HG03439 (cell line): ENCODE results near the gene KLHL8.
"Not testable (repeated sequence)": the region's sequence is repeated elsewhere in the genome, so short reads cannot be mapped to it uniquely, and the experiment has no call there.

Experiments
- ATAC-seq: cut with Tn5 transposase; IDR thresholded peaks from one replicate; pipeline ENCODE4 v1.9.1; 2021; ENCODE audit warnings: mild to moderate bottlenecking, moderate library complexity; ENCODE audit not compliant: unreplicated experiment

KLHL8 gene

DNA sequence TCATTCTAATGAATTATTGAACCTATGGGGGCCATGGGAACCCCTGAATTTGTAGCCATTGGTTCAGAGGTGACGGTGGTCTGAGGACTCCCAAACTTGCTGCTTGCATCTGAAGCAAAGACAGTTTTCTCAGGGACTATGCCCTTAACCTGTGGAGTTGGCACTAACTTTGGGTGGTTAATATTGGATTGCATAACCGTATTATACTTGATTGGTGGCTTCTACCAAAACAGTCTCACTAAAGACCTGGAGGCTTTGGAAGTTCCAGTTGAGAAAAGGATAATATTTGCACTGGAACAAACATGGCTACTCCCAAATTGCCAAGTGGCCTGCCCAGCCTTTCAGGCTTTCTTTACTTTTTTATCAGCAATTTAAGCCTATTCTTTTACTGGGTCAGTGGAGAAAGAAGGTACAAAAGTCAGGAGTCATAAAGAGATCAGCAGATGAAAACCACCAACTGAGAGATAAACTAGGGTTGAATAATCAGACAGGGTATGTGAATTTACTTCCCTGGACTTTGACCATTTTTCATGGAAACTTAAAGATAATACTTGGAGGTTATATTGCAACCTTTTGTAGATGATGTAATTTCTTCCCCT, 7.9 kb upstream of the KLHL8 start:
- ATAC-seq: no peak

DNA sequence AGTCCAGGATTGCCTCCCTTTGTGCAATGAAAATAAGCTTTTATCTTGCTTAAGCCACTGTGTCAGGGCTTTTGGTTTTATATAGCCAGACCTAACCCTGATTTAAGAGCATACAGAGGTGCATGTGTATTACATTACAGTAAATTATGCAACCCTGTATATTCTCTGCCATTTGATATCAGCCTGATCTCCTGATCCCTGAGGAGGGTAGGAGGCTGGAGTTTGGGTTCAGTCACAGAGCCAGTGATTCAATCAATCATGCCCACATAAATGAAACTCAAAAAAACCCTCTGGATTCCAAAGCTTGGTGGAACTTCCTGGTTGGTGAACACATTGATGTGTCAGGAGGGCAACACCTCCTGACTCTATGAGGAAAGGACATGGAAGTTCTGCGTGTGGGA, 7.3 kb upstream of the KLHL8 start:
- ATAC-seq: no peak

DNA sequence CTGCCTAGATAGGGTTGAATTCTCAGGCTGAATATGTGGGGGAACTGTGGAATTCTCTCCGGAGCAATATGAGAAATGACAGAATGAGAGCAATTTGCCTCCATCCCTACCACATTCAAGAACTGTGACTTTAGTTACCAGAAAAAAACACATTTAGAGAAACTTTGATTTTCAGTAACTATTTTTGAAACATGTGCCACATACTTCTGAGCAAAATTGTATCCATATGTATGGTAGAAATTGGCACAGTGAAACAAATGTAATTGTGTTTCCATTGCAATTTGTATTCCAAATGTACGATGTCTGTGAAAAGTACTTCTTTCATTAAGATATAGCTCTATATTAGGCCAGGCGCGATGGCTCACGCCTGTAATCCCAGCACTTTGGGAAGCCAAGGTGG, 5.5 kb upstream of the KLHL8 start:
- ATAC-seq: no peak

DNA sequence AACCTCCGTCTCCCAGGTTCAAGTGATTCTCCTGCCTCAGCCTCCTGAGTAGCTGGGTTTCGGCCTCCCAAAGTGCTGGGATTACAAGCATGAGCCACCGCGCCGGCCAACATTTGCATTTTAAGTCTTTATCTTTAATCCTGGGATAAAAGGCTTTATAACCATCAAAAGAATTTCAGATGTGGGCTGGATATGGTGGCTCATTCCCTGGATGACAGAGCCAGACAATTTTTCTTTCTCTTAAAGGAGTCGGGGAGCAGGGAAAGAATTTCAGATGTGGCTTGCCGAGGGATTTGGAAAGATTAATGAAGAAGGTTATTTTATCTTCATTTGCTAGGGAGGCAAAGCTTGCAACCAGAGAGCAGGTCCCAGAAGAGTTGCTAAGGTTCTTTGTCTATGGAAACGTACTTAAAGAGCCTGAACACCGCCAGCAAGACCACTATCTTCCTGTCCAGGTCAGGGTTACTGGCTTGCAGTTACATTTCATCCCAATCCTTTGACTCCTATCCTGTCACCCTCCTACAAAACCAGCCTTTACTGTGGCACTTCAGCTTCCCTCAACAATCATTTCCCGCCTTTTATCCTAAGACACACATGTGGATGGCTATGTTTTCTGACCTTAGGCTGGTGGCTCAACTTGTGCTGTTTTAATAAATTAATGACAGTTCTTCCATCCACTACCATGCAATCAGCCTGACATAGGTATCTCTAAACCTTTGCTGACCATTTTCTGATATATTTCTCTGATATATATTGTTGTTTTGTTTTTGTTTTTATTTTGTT, 3.9 kb upstream of the KLHL8 start:
- no peak for ATAC-seq

DNA sequence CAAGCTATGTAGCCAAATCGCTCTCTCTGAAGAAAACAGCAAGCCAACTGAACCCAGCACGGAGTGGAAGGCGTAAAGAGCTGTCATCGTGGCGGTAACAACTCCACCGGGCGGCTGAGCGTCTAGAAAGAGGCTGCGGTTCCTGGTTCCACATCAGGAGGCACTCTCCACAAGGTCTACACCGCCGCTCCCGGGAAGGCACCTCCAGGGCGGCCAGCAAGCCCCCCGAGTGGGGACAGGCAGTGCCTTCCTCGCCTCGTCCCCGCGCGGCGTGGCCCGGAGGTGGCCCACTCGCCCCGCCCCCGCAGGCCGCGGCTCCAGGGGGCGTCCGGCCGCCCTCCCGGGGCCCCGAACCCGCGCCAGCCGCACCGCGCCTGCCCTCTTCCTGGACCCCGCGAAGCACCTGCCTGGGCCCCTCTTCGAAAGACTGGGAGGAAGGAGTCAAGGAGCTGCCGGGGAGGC, 755 bp downstream of the KLHL8 start:
- ATAC-seq: peak; percentile 42

DNA sequence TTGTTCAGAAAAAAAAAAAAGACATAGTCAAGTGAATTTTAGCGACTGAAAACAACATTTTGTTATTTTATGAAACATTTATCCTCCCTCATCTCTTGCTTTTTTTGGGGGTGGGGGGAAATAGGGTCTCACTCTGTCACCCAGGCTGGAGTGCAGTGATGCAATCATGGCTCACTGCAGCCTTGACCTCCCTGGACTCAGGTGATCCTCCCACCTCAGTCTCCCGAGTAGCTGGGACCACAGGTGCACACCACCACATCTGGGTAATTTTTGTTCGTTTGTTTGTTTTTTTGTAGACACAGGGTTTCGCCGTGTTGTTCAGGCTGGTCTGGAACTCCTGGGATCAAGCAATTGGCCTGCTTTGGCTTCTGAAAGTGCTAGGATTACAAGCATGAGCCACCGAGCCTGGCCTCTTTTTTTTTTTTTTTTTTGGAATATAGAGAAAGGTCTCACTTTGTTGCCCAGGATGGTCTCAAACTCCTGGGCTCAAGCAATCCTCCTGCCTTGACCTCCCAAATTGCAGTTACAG, 3.1 kb downstream of the KLHL8 start:
- ATAC-seq: not testable (repeated sequence)

DNA sequence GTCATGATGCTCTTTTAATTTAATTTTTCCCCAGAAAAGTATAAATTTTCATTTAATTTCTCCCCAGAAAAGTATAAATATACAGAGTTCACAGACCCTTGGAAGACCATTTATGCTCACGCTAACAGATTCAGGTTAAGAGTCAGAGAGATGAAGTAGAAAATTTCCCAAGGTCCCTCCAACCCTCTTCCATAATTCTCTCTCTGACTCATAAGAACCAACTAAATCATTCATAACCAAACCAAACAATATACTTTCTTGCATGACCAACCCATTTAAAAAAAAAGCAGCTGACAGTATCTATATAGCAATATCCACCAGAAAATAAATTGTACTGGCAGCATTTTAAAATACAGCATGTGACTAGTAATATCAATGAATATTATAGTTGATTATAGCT, 3.9 kb downstream of the KLHL8 start:
- no peak for ATAC-seq

DNA sequence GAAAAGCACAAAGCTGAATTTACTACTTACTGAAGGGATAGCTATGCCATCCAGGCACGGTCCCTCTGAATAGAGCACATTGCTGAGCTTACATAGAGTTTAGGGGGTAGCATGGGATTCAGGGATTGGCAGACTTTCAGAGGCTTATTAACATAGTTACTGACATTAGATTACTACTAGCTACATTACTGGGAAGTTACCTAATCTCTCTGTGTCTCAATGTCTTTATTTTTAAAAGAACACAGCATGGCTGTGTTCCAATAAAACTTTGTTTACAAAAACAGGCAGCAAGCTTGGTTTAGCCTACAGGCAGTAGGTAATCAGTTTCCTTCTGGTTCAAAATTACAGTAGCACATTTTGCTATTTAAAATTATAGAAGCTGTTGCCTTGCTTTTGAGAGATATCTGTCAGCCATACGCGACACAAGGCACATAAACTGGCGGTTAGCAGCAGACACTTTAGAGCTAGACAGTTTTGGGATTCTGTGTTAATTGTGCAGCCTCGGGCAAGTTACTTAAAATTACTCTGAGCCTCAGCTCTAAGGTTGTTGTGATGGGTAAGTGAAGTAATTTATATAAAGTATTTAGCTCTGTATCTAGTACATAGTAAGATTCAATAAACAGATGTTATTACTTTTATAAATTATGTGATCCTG, 6.9 kb downstream of the KLHL8 start:
- ATAC-seq: no peak

DNA sequence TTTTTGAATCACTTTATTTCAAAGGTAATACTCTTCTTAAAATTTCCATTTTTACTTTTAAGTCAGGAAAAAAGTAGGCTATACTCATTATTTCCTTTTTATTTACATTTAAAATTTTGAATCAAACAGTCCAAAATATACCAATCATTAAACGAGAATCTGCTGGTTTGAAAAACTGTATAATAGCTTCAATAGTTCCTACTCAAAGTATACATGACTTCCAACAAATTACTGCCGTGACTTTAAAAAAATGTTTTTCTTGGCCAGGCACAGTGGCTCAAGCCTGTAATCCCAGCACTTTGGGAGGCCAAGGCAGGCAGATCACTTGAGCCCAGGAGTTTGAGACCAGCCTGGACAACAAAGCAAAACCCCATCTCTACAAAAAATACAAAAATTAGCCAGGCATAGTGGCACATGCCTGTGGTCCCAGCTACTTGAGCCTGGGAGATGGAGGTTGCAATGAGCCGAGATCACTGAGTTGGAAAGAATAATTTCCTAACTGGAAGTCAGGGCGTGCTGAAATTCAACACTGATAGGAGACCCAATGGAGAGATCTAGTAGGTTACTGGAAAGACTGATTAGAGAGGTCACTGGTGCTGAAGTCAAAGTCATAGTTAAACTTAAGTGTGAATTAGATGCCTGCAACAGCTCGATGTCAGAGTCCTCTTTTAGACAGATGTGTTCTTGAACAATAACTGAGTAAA, 9.0 kb downstream of the KLHL8 start:
- ATAC-seq: no peak

DNA sequence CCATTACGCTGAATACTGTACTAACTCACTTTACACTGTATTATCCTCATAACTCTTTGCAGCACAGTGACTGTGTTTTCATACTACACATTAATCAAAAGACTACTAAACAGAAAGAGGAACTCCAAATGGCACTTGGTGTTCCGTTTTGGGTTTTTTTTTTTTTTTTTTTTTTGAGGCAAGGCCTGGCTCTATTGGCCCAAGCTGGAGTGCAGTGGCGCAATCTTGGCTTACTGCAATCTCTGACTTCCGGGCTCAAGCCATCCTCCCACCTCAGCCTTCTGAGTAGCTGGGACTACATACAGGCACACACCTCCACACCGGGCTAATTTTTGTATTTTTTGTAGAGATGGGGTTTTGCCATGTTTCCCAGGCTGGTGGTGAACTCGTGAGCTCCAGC, 10.7 kb downstream of the KLHL8 start:
- ATAC-seq: no peak

DNA sequence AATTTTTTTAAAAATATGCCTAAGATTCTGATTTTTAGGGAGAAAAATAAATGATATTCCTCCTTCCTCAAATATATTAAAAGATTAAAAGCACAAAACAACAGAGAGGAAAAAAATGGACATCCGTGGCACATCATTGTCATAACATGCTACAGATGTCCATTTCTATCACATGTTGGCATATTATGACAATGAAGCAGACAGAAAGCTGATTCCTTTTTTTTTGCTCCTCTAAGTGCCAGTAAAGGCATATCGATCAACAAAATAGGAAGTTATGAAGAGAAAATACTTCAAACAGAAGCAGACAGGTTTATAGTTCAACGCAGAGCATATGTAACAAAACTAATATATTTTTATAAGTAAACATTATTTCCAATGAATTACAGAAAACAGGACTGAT, 11.2 kb downstream of the KLHL8 start:
- ATAC-seq: no peak

DNA sequence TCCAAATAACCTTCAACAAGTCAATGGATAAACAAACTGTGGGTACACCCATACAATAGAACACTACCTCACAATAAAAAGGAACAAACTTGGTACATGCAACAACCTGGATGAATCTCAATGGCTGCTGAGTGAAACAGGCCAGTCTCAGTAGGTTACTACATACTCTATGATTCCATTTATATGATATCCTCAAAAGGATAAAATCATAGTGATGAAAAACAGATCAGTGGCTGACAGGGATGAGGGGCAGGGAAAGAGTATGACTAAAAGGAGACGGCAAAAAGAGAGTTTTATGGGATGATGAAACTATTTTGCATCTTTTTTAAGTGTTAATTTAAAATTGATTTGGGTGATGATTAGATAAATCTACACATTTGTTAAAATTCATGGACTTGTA, 15.9 kb downstream of the KLHL8 start:
- ATAC-seq: no peak

DNA sequence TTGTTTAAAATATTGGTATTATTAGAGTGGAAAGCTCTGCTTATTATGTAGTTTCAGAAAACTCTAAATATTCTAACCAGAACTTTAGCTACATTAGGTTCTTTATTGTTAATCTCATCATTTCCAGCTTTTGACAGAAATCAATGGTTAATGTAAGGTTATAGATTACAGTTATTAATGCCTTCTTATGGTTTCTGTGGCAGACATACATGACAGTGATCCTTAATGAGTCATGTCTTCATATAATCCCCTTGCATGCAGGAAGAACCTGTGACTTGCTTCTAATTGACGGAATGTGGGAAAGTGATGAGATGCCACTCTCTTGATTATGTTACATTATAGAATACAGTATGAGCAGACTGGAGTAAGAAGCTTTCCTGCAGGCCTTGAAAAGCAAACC, 23.5 kb downstream of the KLHL8 start:
- no peak for ATAC-seq

DNA sequence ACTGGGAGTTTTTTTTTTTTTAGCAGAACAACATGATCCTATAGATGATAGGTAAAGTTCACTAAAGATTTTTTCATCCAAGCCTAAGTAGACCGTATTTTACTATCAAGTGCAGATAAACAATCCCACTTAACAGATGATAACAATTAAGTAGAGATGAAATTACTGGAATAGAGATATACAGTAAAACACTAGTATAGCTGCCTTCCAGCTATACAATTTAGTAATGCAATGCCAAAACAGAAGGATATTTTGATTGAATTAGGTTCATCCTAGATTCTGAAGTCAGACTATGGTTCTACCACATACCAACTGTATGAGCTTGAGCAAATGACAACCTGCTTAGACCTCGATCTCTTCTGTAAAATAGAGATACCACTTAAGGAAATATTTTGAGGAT, 24.3 kb downstream of the KLHL8 start:
- ATAC-seq: no peak

DNA sequence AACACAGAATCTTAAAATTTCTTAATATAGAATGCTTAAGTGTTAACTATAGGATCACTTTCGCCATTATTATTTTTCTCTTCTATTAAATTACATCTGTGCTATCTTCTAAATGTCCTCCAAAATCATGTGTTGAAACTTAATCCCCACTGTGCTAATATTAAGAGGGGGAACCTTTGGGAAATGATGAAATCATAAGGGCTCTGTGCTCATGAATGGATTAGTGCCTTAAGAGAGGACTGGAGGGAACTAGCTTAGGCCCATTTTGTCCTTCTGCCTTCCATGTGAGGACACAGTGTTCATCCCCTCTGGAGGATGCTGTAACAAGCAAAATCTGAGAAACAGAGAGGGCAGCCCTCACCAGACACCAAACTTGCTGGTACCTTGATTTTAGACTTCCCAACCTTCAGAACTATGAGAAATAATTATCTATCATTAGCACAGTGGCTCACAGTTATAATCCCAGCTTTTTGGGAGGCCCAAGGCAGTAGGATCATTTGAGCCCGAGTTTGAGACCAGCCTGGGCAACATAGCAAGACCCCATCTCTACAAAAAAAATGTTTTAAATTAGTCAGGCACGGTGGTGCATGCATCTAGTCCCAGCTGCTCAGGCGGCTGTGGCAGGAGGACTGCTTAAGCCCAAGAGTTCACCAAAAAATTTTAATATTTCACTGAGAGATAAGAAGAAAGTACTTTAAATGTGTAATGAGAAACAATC, 26.3 kb downstream of the KLHL8 start:
- ATAC-seq: no peak

DNA sequence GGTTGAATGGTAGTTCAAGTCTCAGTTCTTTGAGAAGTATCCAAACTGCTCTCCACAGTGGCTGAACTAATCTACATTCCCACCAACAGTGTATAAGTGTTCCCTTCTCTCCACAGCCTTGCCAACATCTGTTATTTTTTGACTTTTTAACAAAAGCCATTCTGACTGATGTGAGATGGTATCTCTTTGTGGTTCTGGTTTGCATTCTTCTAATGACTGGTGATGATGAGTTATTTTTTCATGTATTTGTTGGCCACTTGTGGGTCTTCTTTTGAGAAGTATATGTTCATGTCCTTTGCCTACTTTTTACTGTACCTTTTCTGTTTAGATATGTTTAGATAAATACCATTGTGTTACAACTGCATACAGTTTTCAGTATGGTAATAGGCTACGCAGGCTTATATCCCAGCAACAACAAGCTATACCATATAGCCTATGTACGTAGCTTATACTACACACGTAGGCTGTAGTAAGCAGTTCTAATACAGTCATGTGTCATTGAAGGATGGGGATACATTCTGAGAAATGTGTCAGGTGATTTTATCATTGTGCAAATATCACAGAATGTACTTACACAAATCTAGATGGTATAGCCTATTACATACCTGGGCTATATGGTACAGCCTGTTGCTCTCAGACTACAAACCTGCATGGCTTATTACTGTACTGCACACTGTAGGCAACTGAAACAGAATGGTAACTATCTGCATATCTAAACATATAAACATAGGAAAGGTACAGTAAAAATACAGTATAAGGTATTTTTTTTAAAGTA, 28.1 kb downstream of the KLHL8 start:
- no peak for ATAC-seq

DNA sequence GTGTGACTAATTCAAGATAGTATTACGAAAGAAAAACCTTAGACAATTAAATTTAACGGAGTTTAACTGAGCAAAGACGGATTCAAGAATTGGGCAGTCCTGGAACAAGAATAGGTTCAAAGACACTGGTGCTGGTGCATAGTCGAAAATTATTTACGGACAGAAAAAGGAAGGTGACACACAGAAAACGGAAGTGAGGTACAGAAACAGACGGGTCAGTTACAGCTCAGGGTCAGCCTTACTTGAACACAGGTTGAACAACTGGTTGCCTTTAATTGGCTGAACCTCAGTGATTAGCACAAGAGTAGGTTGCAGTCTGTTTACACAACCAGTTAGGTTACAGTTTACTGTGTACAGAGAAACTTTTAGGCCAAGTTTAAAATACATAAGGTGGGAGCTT, 31.5 kb downstream of the KLHL8 start:
- ATAC-seq: no peak

DNA sequence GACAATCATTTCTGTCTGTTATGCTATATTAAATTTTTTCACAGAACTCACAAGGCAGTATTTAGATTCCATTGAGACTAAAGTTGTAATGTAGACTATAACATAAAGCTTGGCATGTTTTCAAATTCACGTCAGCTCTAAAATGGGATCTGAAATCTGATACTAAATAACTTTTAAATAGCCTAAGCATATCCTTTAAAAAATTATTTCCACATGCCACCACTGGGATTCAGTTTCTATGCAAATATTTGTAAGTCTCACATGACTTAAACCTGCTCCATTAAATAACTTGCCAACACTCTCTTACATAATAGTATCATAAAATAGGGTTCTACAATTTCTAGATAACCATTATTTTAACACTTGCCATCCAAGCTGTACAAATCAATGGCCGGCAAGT, 32.4 kb downstream of the KLHL8 start:
- ATAC-seq: no peak

DNA sequence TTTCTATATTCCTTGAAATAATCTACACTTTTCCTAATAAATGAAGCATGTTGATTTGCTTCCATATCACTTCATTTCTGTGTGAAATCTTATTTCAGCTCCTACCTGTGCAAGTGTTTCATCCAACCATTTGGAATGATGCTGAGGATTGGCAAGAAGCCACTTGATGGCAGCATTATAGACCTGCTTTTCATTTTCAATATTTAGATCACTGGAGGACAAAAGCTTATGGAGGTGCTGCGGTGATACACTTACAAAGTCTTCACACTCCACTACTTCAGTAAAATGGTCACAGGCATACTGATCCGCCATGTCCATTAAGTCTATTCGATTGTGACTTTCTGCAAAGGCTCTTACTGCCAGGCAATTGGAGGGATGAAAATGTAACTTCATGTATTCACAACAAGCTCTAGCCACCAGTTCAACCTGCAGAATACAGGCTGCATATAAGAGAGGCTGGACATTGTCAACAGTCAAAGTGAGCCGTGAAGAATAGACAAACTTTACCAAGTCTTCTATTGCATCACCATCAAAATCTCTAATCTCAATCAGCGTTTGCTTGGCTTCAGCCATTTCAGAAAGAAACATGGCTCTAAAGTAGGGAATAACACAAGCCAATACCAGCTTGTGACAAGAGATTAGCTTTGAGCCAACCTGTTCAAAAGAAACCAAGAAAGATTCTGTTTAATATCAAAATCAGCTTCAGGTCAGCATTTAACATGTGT, 35.1 kb downstream of the KLHL8 start:
- no peak for ATAC-seq
